Nephron progenitor cell (in vitro differentiated cells): ENCODE measurements around the gene PLCB4.

ENCODE experiments used
- DNase-seq: peaks from one replicate; pipeline ENCODE4 v3.0.0; 2021
- H3K27ac Mint-ChIP-seq: 2 replicates; pipeline ENCODE4 v1.8.0; 2021; ENCODE audit warnings: mild to moderate bottlenecking, moderate library complexity, mixed read lengths
- H3K27me3 Mint-ChIP-seq: 2 replicates; pipeline ENCODE4 v1.8.0; 2021; ENCODE audit warnings: mild to moderate bottlenecking, low read depth, mixed read lengths; ENCODE audit not compliant: poor library complexity
- H3K36me3 Mint-ChIP-seq: 2 replicates; pipeline ENCODE4 v1.8.0; 2021; ENCODE audit warnings: low read depth, mixed read lengths
- H3K4me1 Mint-ChIP-seq: 2 replicates; pipeline ENCODE4 v1.8.0; 2021; ENCODE audit warnings: mixed read lengths
- H3K4me3 Mint-ChIP-seq: 2 replicates; pipeline ENCODE4 v1.8.0; 2021; ENCODE audit warnings: mild to moderate bottlenecking, moderate library complexity, mixed read lengths
- H3K9me3 Mint-ChIP-seq: 2 replicates; pipeline ENCODE4 v1.8.0; 2021; ENCODE audit warnings: mild to moderate bottlenecking, moderate library complexity, mixed read lengths
- CTCF ChIP-seq: fragments of 200-600 bp; sonication (generic); IDR thresholded peaks from 2 replicates; pipeline ENCODE4 v1.5.0; 2021; ENCODE audit warnings: antibody characterized with exemption

Gene PLCB4

GRCh38 chr20:9218531-9218961 is 149.7 kb downstream of the PLCB4 start:
- TF ChIP-seq CTCF = no peak
- DNase-seq = peak; percentile 16
- H3K9me3 Mint-ChIP-seq = no peaks in the 10 kb centered on the region
- no peak overlapping the region for H3K4me3 Mint-ChIP-seq
- H3K36me3 Mint-ChIP-seq = peaks cover 43% of the 10 kb centered on the region
- H3K4me1 Mint-ChIP-seq = peaks cover 60% of the 10 kb centered on the region
- H3K27ac Mint-ChIP-seq = peak overlapping the region; percentile 95
- no peaks in the 10 kb centered on the region for H3K27me3 Mint-ChIP-seq

- Mint-ChIP-seq H3K4me1 (peaks cover 71% of the 10 kb centered on the region), H3K36me3 (peaks cover 49% of the 10 kb centered on the region), H3K27me3 (no peaks in the 10 kb centered on the region), H3K4me3 (no peak overlapping the region), H3K27ac (peak overlapping the region; percentile 85), H3K9me3 (no peaks in the 10 kb centered on the region)
- TF ChIP-seq CTCF = no peak
- no peak for DNase-seq
Observed at GRCh38 chr20:9220874-9221547, 152.1 kb downstream of the PLCB4 start.

DNA sequence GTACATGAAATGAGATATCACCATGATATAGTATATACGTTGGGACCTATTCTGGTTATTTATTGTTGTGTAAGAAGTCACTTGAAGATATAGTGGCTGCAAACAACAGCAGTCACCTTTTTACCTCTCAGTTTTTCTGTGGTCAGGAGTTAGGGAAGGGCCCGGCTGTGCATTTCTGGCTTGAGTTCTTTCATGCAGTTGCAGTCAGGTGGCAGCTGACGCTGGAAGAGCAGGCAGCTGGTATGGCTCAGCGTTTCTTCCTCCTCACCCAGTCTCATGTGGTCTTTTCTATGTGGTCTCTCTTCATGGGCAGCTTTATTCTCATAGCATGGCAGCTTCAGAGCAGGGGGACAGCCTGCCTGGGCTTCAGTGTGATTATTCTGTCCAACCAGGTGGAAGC is 154.4 kb downstream of the PLCB4 start:
- H3K4me3 Mint-ChIP-seq = no peak overlapping the region
- H3K27me3 Mint-ChIP-seq = no peaks in the 10 kb centered on the region
- H3K36me3 Mint-ChIP-seq = peaks cover 50% of the 10 kb centered on the region
- TF ChIP-seq CTCF = no peak
- no peak overlapping the region for H3K27ac Mint-ChIP-seq
- no peak for DNase-seq
- peaks cover 71% of the 10 kb centered on the region for H3K4me1 Mint-ChIP-seq
- no peaks in the 10 kb centered on the region for H3K9me3 Mint-ChIP-seq

DNA sequence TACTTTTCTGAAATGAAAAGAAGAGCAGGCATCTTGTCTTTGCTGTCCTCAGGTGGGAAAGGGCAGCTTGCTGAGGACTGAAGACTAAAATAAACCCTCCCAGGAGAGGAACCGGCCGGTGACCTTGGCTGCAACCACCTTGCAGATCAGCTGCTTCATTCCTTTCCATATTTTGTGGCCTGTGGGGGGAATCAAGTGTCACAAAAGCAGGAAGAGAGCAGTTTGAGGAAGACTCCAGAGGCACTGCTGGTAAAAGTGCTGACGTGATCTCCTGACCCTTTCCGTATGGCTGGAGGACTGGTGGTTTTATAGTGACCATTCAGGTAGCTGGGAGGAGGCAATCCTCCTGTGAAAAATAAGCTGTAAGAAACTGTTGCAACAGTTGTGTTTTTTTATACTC is 157.0 kb downstream of the PLCB4 start:
- H3K27me3 Mint-ChIP-seq = no peaks in the 10 kb centered on the region
- H3K4me1 Mint-ChIP-seq = peaks cover 57% of the 10 kb centered on the region
- H3K9me3 Mint-ChIP-seq = no peaks in the 10 kb centered on the region
- no peak for DNase-seq
- H3K4me3 Mint-ChIP-seq = no peak overlapping the region
- H3K27ac Mint-ChIP-seq = peak overlapping the region; percentile 81
- H3K36me3 Mint-ChIP-seq = peaks cover 49% of the 10 kb centered on the region
- no peak for TF ChIP-seq CTCF

DNA sequence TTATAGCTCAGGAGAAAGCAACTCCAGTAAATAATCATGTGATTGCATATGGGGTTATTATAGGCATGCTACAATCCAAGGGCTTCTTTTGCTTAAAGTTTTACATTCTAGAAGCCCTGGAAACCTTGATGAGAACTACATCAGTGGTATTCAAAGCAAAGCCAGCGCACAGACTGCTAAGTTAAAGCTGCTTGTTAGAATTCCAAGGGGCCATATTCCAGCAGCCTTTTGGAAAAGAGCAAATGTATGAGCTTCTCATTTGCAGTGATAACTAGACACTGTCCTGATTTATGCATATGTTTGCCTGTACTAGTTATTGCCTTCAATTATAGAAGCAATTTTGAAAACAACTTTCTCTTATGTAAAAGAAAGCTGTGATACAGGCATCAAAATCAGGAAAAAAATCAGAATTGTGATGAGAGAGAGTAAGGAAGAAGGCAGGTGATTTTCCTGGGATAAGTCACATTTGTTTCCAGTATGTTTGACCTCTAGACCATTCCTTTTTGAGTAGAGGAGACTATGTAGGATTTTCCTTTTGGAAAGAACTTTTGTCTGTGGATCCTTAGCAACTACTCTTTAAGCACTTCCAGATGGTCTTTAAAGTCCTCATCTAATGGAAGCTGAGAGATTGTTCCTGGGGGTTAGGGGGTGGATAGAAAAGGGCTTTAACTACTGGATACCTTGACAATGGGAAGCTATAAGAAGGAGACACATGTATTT is 159.2 kb downstream of the PLCB4 start:
- Mint-ChIP-seq H3K27me3 (no peaks in the 10 kb centered on the region), H3K4me3 (no peak overlapping the region), H3K4me1 (peaks cover 49% of the 10 kb centered on the region), H3K36me3 (peaks cover 57% of the 10 kb centered on the region), H3K27ac (peak overlapping the region; percentile 4), H3K9me3 (no peaks in the 10 kb centered on the region)
- DNase-seq = no peak
- no peak for TF ChIP-seq CTCF
